Measurements from ENCODE around the gene UPB1.

GRCh38 chr22:24503843-24504338 lies 8.8 kb downstream of the UPB1 start:
- TF ChIP-seq IRF4 (IDR thresholded peaks at IDR 0.05; ENCODE audit: low read depth, low read length) = no peak
- no peak for TF ChIP-seq CTCF (IDR thresholded peaks at IDR 0.05 in 2 of 3, conservative IDR thresholded peaks at IDR 0.05 in 1 of 3; ENCODE audit: control insufficient read depth in 2 of 3, extremely low read depth in 1 of 3, insufficient read depth in 1 of 3, low read depth in 3 of 3, low read length in 3 of 3)
- TF ChIP-seq GABPA (IDR thresholded peaks at IDR 0.05; ENCODE audit: low read depth) = no peak
- TF ChIP-seq HCFC1 (IDR thresholded peaks at IDR 0.05; ENCODE audit: low read length) = no peak
- no peak for TF ChIP-seq ZBTB4 (CRISPR knock-in tag; IDR thresholded peaks at IDR 0.05)

Data from GM12878 (cell line).